HepG2 (cell line): Measurements from ENCODE around the gene MUC21. TPM values are rescaled to one million over a fixed set of nuclear protein-coding genes. Genes with fewer than 3 reads are reported as not detected.

Source experiments
- ATAC-seq: fragments of 200-7000 bp; cut with Tn5 transposase; 3 replicates; pipeline ENCODE4 v1.9.1; 2020; ENCODE audit warnings: mild to moderate bottlenecking, moderate library complexity
- BruUV-seq: library from RNA; stranded (reverse); fragments of 400-500 nt; replicated peaks from 2 replicates; lab custom pipeline; 2021; lab: Mats Ljungman, UMichigan
- CTCF ChIA-PET: fragments of 300-600 bp; formaldehyde crosslinking; extraction: SDS; loops from one replicate; lab custom pipeline; 2021; ENCODE audit warnings: low total read pairs, inconsistent platforms, low intra/inter-chr PET ratio; lab: Yijun Ruan, JAX
- POLR2A ChIA-PET: fragments of 350-600 bp; sonication (Branson Sonifier 250); formaldehyde crosslinking; loops from one replicate; lab custom pipeline; 2020; ENCODE audit warnings: antibody characterized with exemption, inconsistent platforms; lab: Yijun Ruan, JAX
- DNase-seq: peaks from one replicate; pipeline ENCODE4 v3.0.0-alpha.2; 2015; ENCODE audit warnings: low spot score
- FAIRE-seq: peaks from 3 replicates; lab custom pipeline; 2011; peaks lifted over from hg19 to GRCh38; lab: Jason Lieb, UNC
- H2AFZ ChIP-seq: one replicate; pipeline ENCODE4 v1.6.1; 2011; ENCODE audit warnings: low read length, inconsistent platforms
- H3K27ac ChIP-seq: fragments of 300-600 bp; 3 replicates; pipeline ENCODE4 v1.8.0; 2011; ENCODE audit warnings: mixed run types, mild to moderate bottlenecking, mixed read lengths, low read length, inconsistent platforms; ENCODE audit not compliant: insufficient read depth; ENCODE audit errors: extremely low read length
- H3K27me3 ChIP-seq, 2 experiments: fragments of 200-600 bp in 1 of 2; 2 replicates in 1 of 2; 3 replicates in 1 of 2; pipeline versions ENCODE4 v1.6.0 to v1.8.0; 2011; ENCODE audit warnings: low read length in 2 of 2, mild to moderate bottlenecking in 2 of 2, moderate library complexity in 2 of 2, inconsistent platforms in 1 of 2; ENCODE audit not compliant: insufficient read depth in 2 of 2, control insufficient read depth in 1 of 2
- H3K36me3 ChIP-seq, 2 experiments: fragments of 200-600 bp in 1 of 2; replicated peaks in 1 of 2; 2 replicates in 1 of 2; 3 replicates in 1 of 2; pipeline versions ENCODE4 v1.5.1 to v1.8.0; 2011; ENCODE audit warnings: low read length in 2 of 2, inconsistent platforms in 1 of 2; ENCODE audit not compliant: insufficient read depth in 2 of 2, control insufficient read depth in 1 of 2
- H3K4me1 ChIP-seq: 2 replicates; pipeline ENCODE4 v1.5.1; 2012; ENCODE audit warnings: low read length, inconsistent platforms; ENCODE audit not compliant: insufficient read depth
- H3K4me2 ChIP-seq: 2 replicates; pipeline ENCODE4 v1.6.0; 2011; ENCODE audit warnings: low read depth, low read length, inconsistent platforms
- H3K4me3 ChIP-seq, 3 experiments: fragments of 200-600 bp in 1 of 3; sonication (generic), shearing (Covaris generic) in 1 of 3; replicated peaks in 1 of 3; 2 replicates each; pipeline ENCODE4 v1.5.1; 2011 to 2016; ENCODE audit warnings: low read length in 3 of 3, inconsistent platforms in 2 of 3, low read depth in 2 of 3, mild to moderate bottlenecking in 2 of 3, control low read depth in 1 of 3, mixed read lengths in 1 of 3; ENCODE audit not compliant: insufficient read depth in 1 of 3
- H3K79me2 ChIP-seq: one replicate; pipeline ENCODE4 v1.6.1; 2011; ENCODE audit warnings: low read length, inconsistent platforms; ENCODE audit not compliant: insufficient read depth
- H3K9ac ChIP-seq: 2 replicates; pipeline ENCODE4 v1.6.0; 2011; ENCODE audit warnings: mild to moderate bottlenecking, low read depth, low read length, inconsistent platforms; ENCODE audit not compliant: insufficient read depth
- H3K9me3 ChIP-seq: 2 replicates; pipeline ENCODE4 v1.5.1; 2012; ENCODE audit warnings: mild to moderate bottlenecking, low read length
- H4K20me1 ChIP-seq: 2 replicates; pipeline ENCODE4 v1.6.0; 2011; ENCODE audit warnings: inconsistent platforms, mild to moderate bottlenecking, low read length, moderate library complexity; ENCODE audit not compliant: insufficient read depth
- BRCA1 ChIP-seq: sonication (generic); formaldehyde crosslinking; IDR thresholded peaks from 2 replicates; pipeline ENCODE4 v1.4.0; 2020; ENCODE audit warnings: missing genetic modification reagents
- FOSL2 ChIP-seq: sonication (generic); formaldehyde crosslinking; IDR thresholded peaks from 2 replicates; pipeline ENCODE4 v1.4.0; 2020; ENCODE audit warnings: missing genetic modification reagents
- GFI1 ChIP-seq: sonication (generic); formaldehyde crosslinking; IDR thresholded peaks from 2 replicates; pipeline ENCODE4 v1.5.0; 2020; ENCODE audit warnings: missing genetic modification reagents, mild to moderate bottlenecking, borderline replicate concordance
- HDAC6 ChIP-seq: fragments of 200-600 bp; sonication (generic); IDR thresholded peaks from 2 replicates; pipeline ENCODE4 v1.7.0; 2017; ENCODE audit warnings: mild to moderate bottlenecking, antibody characterized with exemption, low read length, low read depth
- HHEX ChIP-seq: IDR thresholded peaks from 2 replicates; pipeline ENCODE4 v1.6.1; 2016; ENCODE audit warnings: control low read depth
- IRF9 ChIP-seq: sonication (generic); formaldehyde crosslinking; IDR thresholded peaks from 2 replicates; pipeline ENCODE4 v1.8.0; 2022; ENCODE audit warnings: missing genetic modification reagents, mild to moderate bottlenecking, borderline replicate concordance
- KMT2B ChIP-seq: IDR thresholded peaks from 2 replicates; pipeline ENCODE4 v1.6.1; 2016; ENCODE audit warnings: missing genetic modification reagents, missing compliant biosample characterization
- MAFF ChIP-seq: IDR thresholded peaks from 2 replicates; pipeline ENCODE4 v1.6.1; 2011; ENCODE audit warnings: low read depth, low read length, improper control_type of control experiment
- MAFK ChIP-seq, 2 experiments: IDR thresholded peaks in 1 of 2; conservative IDR thresholded peaks in 1 of 2; 2 replicates each; pipeline ENCODE4 v1.6.1; 2011; ENCODE audit warnings: improper control_type of control experiment in 2 of 2, low read length in 2 of 2
- MTERF4 ChIP-seq: sonication (generic); formaldehyde crosslinking; IDR thresholded peaks from 2 replicates; pipeline ENCODE4 v1.8.0; 2023; ENCODE audit warnings: mild to moderate bottlenecking, missing genetic modification reagents
- PITX1 ChIP-seq: sonication (generic); formaldehyde crosslinking; IDR thresholded peaks from 2 replicates; pipeline ENCODE4 v1.5.1; 2020; ENCODE audit warnings: mild to moderate bottlenecking, missing genetic modification reagents
- POGZ ChIP-seq: sonication (generic); formaldehyde crosslinking; IDR thresholded peaks from 2 replicates; pipeline ENCODE4 v1.4.0; 2020; ENCODE audit warnings: mild to moderate bottlenecking, missing genetic modification reagents
- ZBTB34 ChIP-seq: sonication (generic); formaldehyde crosslinking; IDR thresholded peaks from 2 replicates; pipeline ENCODE4 v1.8.0; 2022; ENCODE audit warnings: mild to moderate bottlenecking, missing genetic modification reagents
- ZNF12 ChIP-seq: sonication (generic); formaldehyde crosslinking; IDR thresholded peaks from 2 replicates; pipeline ENCODE4 v1.5.0; 2020; ENCODE audit warnings: missing genetic modification reagents
- ZNF432 ChIP-seq: sonication (generic); formaldehyde crosslinking; IDR thresholded peaks from 2 replicates; pipeline ENCODE4 v1.5.0; 2020; ENCODE audit warnings: missing genetic modification reagents, mild to moderate bottlenecking, borderline replicate concordance
- ZSCAN21 ChIP-seq: sonication (generic); formaldehyde crosslinking; IDR thresholded peaks from 2 replicates; pipeline ENCODE4 v1.8.0; 2022; ENCODE audit warnings: mild to moderate bottlenecking, missing genetic modification reagents, moderate library complexity, borderline replicate concordance
- WGBS: methylation state at CpG from one replicate; pipeline ENCODE4 v1.1.6; 2017; ENCODE audit warnings: low lambda C conversion rate; 5-methylcytosine and 5-hydroxymethylcytosine counted together
- in situ Hi-C: cut with HindIII; loops from 2 replicates; pipeline ENCODE4 v1.10.0; 2017; ENCODE audit warnings: low pct_unique_long_range_greater_than_20kb; ENCODE audit not compliant: extremely low pct_ligation_motif_present
- intact Hi-C: fragments of 100-400 bp; cut with micrococcal nuclease; formaldehyde crosslinking; loops from one replicate; pipeline ENCODE4 v1.10.0; 2022; ENCODE audit not compliant: unreplicated experiment
- polyA plus RNA-seq, 8 experiments: library from polyadenylated mRNA; depleted of rRNA in 3 of 8; stranded (reverse) in 7 of 8; unstranded in 1 of 8; fragments of >200 nt; fragmentation: Illumina TruSeq in 4 of 8; extraction: Trizol in 4 of 8; gene quantifications; 2 replicates each; pipeline versions ENCODE4 v1.2.1 to v1.2.3, GENCODE V29; 2011 to 2016; ENCODE audit warnings: low read depth in 4 of 8, missing spikeins in 1 of 8, mixed read lengths in 1 of 8; ENCODE audit not compliant: insufficient read depth in 1 of 8
- total RNA-seq, 5 experiments: library from RNA; depleted of rRNA; stranded (reverse); fragments of >200 nt; fragmentation: Illumina TruSeq; extraction: Trizol; gene quantifications; 2 replicates each; pipeline ENCODE4 v1.2.3, GENCODE V29; 2016; ENCODE audit warnings: low read depth in 1 of 5

The MUC21 gene
- total and polyA plus RNA-seq, 2 of the 13 experiments (the other 11 are each of a cell fraction or from before 2014, with no cell fraction given) = not detected

GRCh38 chr6:30963641-30964040 lies 19.9 kb upstream of the MUC21 start:
- DNase-seq = no peak
- H3K36me3 ChIP-seq = no peaks in the 10 kb centered on the region
- POLR2A ChIA-PET = no interaction called here
- 32% methylated on average over 6 of the region's 6 CpGs for WGBS
- FAIRE-seq = no peak
- H2AFZ ChIP-seq = no peak overlapping the region
- peaks cover 14% of the 10 kb centered on the region for H3K4me1 ChIP-seq
- no peaks in the 10 kb centered on the region for H3K9me3 ChIP-seq
- H3K27ac ChIP-seq = no peak overlapping the region
- in situ Hi-C loops (no loop called here), intact Hi-C loops (no loop called here)
- H3K9ac ChIP-seq = no peak overlapping the region
- peak; percentile 46 to 50; a peak in 3 of 4 replicates for TF ChIP-seq MAFK (conservative IDR thresholded peaks at IDR 0.05 in 1 of 2, IDR thresholded peaks at IDR 0.05 in 1 of 2; ENCODE audit: low read length in 2 of 2)
- TF ChIP-seq HHEX (CRISPR knock-in tag) = no peak
- TF ChIP-seq FOSL2 (CRISPR knock-in tag) = peak; percentile 73
- TF ChIP-seq MAFF = peak; percentile 62
- no peak overlapping the region for H3K4me3 ChIP-seq
- no peaks in the 10 kb centered on the region for H3K27me3 ChIP-seq
- H3K4me2 ChIP-seq = no peak overlapping the region
- no peaks in the 10 kb centered on the region for H3K79me2 ChIP-seq
- CTCF ChIA-PET = no interaction called here
- no peak; the same call in 2 of the 3 replicates for ATAC-seq
- BruUV-seq = no TSS peak
- H4K20me1 ChIP-seq = no peaks in the 10 kb centered on the region

- ChIA-PET POLR2A (no interaction called here), CTCF (no interaction called here)
- H3K79me2 ChIP-seq = no peaks in the 10 kb centered on the region
- ATAC-seq (peak; percentile 38; the same call in 1 of the 3 replicates), DNase-seq (no peak), FAIRE-seq (no peak)
- no peaks in the 10 kb centered on the region for H4K20me1 ChIP-seq
- H3K36me3 ChIP-seq = no peaks in the 10 kb centered on the region
- no peak overlapping the region for H3K4me2 ChIP-seq
- 51% methylated on average over 4 of the region's 4 CpGs for WGBS
- no peaks in the 10 kb centered on the region for H3K9me3 ChIP-seq
- intact Hi-C loops (no loop called here), in situ Hi-C loops (no loop called here)
- no peak overlapping the region for H3K9ac ChIP-seq
- peaks cover 14% of the 10 kb centered on the region for H3K4me1 ChIP-seq
- no peak overlapping the region for H2AFZ ChIP-seq
- no peak for TF ChIP-seq ZNF432
- no peak for TF ChIP-seq BRCA1 (CRISPR knock-in tag)
- TF ChIP-seq IRF9 (CRISPR knock-in tag) = no peak
- no peak for TF ChIP-seq POGZ (CRISPR knock-in tag)
- no peak for TF ChIP-seq ZBTB34 (CRISPR knock-in tag)
- TF ChIP-seq KMT2B = no peak
- TF ChIP-seq ZNF12 = no peak
- no peak for TF ChIP-seq PITX1
- no peak for TF ChIP-seq MTERF4
- TF ChIP-seq GFI1 (CRISPR knock-in tag) = no peak
- TF ChIP-seq HDAC6 = no peak
- TF ChIP-seq ZSCAN21 (CRISPR knock-in tag) = no peak
- H3K27ac ChIP-seq = no peak overlapping the region
- no peak overlapping the region for H3K4me3 ChIP-seq
- H3K27me3 ChIP-seq = no peaks in the 10 kb centered on the region
- no TSS peak for BruUV-seq
These were observed 19.4 kb upstream of the MUC21 start for GRCh38 chr6:30964075-30964474.
